Measurements from ENCODE around the gene FA2H. TPM values are rescaled to one million over a fixed set of nuclear protein-coding genes. Genes with fewer than 3 reads are reported as not detected.

Gene FA2H
- total and polyA plus RNA-seq, 10 of the 15 experiments (the other 5 are each of a cell fraction or from before 2014, with no cell fraction given), result 0.05 to 0.73 (median 0.51) TPM; not detected in 3

- no peak for TF ChIP-seq POLR2A (IDR thresholded peaks at IDR 0.05; ENCODE audit: low read depth, low read length)
- ChIA-PET RAD21 (ENCODE audit: unreplicated experiment) (interaction anchor here (0.6 kb wide), 1 partner anchor 298 kb away, joined by 4 read pairs; no protein-coding TSS in a partner anchor), POLR2A (no interaction called here), CTCF (interaction anchor here (0.8 to 7.6 kb wide), 3 partner anchors 44 to 293 kb away, joined by 3 to 116 read pairs (median 3); no protein-coding TSS in a partner anchor), SMC1A (ENCODE audit: uncharacterized antibody, unreplicated experiment) (interaction anchor here (1.9 kb wide), 1 partner anchor 45 kb away, joined by 9 read pairs; no protein-coding TSS in a partner anchor)
- peaks cover 0 to 3% of the 10 kb centered on the region in 2 experiments; a peak in 2 of 4 replicates for H3K27me3 ChIP-seq (replicated peaks in 1 of 2; ENCODE audit: control insufficient read depth in 2 of 2, insufficient read depth in 2 of 2, low read length in 1 of 2)
- H3K27ac ChIP-seq (ENCODE audit: control insufficient read depth, insufficient read depth), result no peak overlapping the region
- DNase-seq (ENCODE audit: low read depth, low spot score), result no peak
- H3K36me3 ChIP-seq (ENCODE audit: control insufficient read depth in 2 of 2, insufficient read depth in 2 of 2, low read length in 1 of 2), result no peaks in the 10 kb centered on the region
- H3K4me2 ChIP-seq (ENCODE audit: control insufficient read depth, insufficient read depth), result no peak overlapping the region
- 51% methylated on average over 6 of the region's 7 CpGs for WGBS (ENCODE audit: insufficient coverage, insufficient replicate concordance, low lambda C conversion rate, missing lambda C conversion rate)
- no peak for FAIRE-seq
- no peaks in the 10 kb centered on the region for H4K20me1 ChIP-seq (ENCODE audit: control insufficient read depth, insufficient read depth)
- in situ Hi-C loops (cut with MboI) (no loop called here), intact Hi-C loops (cut with micrococcal nuclease; ENCODE audit: unreplicated experiment) (no loop called here)
- H3K9ac ChIP-seq (ENCODE audit: control insufficient read depth, insufficient read depth, low read length), result no peak overlapping the region
- H2AFZ ChIP-seq (ENCODE audit: control insufficient read depth, low read depth, low read length), result no peak overlapping the region
- H3K4me1 ChIP-seq (ENCODE audit: control insufficient read depth, insufficient read depth, low read length), result no peaks in the 10 kb centered on the region
- no peak overlapping the region for H3K4me3 ChIP-seq
- no peaks in the 10 kb centered on the region for H3K9me3 ChIP-seq (replicated peaks; ENCODE audit: control insufficient read depth, insufficient read depth, low read length)
- no TSS peak for BruUV-seq (replicated peaks)
- ATAC-seq, result no peak
- H3K79me2 ChIP-seq (ENCODE audit: control insufficient read depth, insufficient read depth, low read length), result no peaks in the 10 kb centered on the region
Measured at GRCh38 chr16:74817851-74818250, 43.2 kb upstream of the FA2H start.

GRCh38 chr16:74813109-74813641, 38.6 kb upstream of the FA2H start:
- H3K79me2 ChIP-seq (ENCODE audit: control insufficient read depth, insufficient read depth, low read length), result no peaks in the 10 kb centered on the region
- in situ Hi-C loops (cut with MboI) (no loop called here), intact Hi-C loops (cut with micrococcal nuclease; ENCODE audit: unreplicated experiment) (loop anchor here (1.0 to 5.0 kb wide), 4 partner anchors 49 to 384 kb away; no protein-coding TSS in a partner anchor)
- H3K36me3 ChIP-seq (ENCODE audit: control insufficient read depth in 2 of 2, insufficient read depth in 2 of 2, low read length in 1 of 2), result no peaks in the 10 kb centered on the region
- no peak overlapping the region for H3K9ac ChIP-seq (ENCODE audit: control insufficient read depth, insufficient read depth, low read length)
- H3K4me2 ChIP-seq (ENCODE audit: control insufficient read depth, insufficient read depth), result no peak overlapping the region; the same call in 1 of the 2 replicates
- ChIA-PET CTCF (interaction anchor here (0.7 to 7.6 kb wide), 14 partner anchors 9 to 299 kb away, joined by 3 to 116 read pairs (median 6); no protein-coding TSS in a partner anchor), RAD21 (ENCODE audit: unreplicated experiment) (interaction anchor here (0.6 to 6.7 kb wide), 7 partner anchors 9 to 298 kb away, joined by 4 to 81 read pairs (median 5); no protein-coding TSS in a partner anchor), SMC1A (ENCODE audit: uncharacterized antibody, unreplicated experiment) (interaction anchor here (0.5 to 6.8 kb wide), 6 partner anchors 37 to 308 kb away, joined by 3 to 77 read pairs (median 3); no protein-coding TSS in a partner anchor), POLR2A (no interaction called here)
- no peaks in the 10 kb centered on the region for H3K4me1 ChIP-seq (ENCODE audit: control insufficient read depth, insufficient read depth, low read length)
- peak; percentile 100 for ATAC-seq
- peak; percentile 62 for FAIRE-seq
- H3K27ac ChIP-seq (ENCODE audit: control insufficient read depth, insufficient read depth), result no peak overlapping the region
- H3K4me3 ChIP-seq, result no peak overlapping the region; the same call in 1 of the 2 replicates
- BruUV-seq (replicated peaks), result no TSS peak
- no peaks in the 10 kb centered on the region for H4K20me1 ChIP-seq (ENCODE audit: control insufficient read depth, insufficient read depth)
- peak overlapping the region; percentile 51 for H2AFZ ChIP-seq (ENCODE audit: control insufficient read depth, low read depth, low read length)
- no peaks in the 10 kb centered on the region; a peak in 1 of 4 replicates for H3K27me3 ChIP-seq (replicated peaks in 1 of 2; ENCODE audit: control insufficient read depth in 2 of 2, insufficient read depth in 2 of 2, low read length in 1 of 2)
- H3K9me3 ChIP-seq (replicated peaks; ENCODE audit: control insufficient read depth, insufficient read depth, low read length), result no peaks in the 10 kb centered on the region; the same call in 2 of the 3 replicates
- DNase-seq (ENCODE audit: low read depth, low spot score), result peak; percentile 11
- 3% methylated on average over 25 of the region's 25 CpGs for WGBS (ENCODE audit: insufficient coverage, insufficient replicate concordance, low lambda C conversion rate, missing lambda C conversion rate)
- TF ChIP-seq FOXK2 (IDR thresholded peaks at IDR 0.05), result no peak
- no peak for TF ChIP-seq MTA3 (IDR thresholded peaks at IDR 0.05; ENCODE audit: borderline replicate concordance, low read length)
- TF ChIP-seq TCF12 (IDR thresholded peaks at IDR 0.05; ENCODE audit: low read depth, low read length), result peak; percentile 59; the same call in 1 of the 2 replicates
- no peak for TF ChIP-seq BMI1 (IDR thresholded peaks at IDR 0.05; ENCODE audit: borderline replicate concordance)
- 0 out of 2 replicates have a peak, but pooled peaks have one; percentile 35 for TF ChIP-seq TCF3 (IDR thresholded peaks at IDR 0.05; ENCODE audit: borderline replicate concordance, insufficient read depth, low read depth, low read length)
- TF ChIP-seq RAD21 (IDR thresholded peaks at IDR 0.05; ENCODE audit: insufficient read depth, low read depth, low read length), result peak; percentile 80
- 0 out of 2 replicates have a peak, but pooled peaks have one; percentile 31 for TF ChIP-seq ZNF592 (IDR thresholded peaks at IDR 0.05)
